Prostate gland (tissue), 2 donors: ENCODE data around the gene CYB5RL. TPM values are rescaled to one million over a fixed set of nuclear protein-coding genes. Genes with fewer than 3 reads are reported as not detected.

Source experiments
- DNase-seq: peaks from one replicate; pipeline ENCODE4 v3.0.0-alpha.2; 2019; ENCODE audit warnings: low spot score
- H3K27ac ChIP-seq, 2 donors: fragments of 200-600 bp; sonication (generic); 2 replicates each; pipeline ENCODE4 v1.5.1; 2017 to 2019
- H3K27me3 ChIP-seq: fragments of 200-600 bp; sonication (generic); replicated peaks from 2 replicates; pipeline ENCODE4 v1.5.1; 2019; ENCODE audit not compliant: insufficient read depth
- H3K36me3 ChIP-seq, 2 donors: fragments of 200-600 bp; sonication (generic); 1 replicate in 1 of 2; 2 replicates in 1 of 2; pipeline versions ENCODE4 v1.5.1 to v1.8.1; 2017 to 2019
- H3K4me1 ChIP-seq: fragments of 200-600 bp; sonication (generic); replicated peaks from 2 replicates; pipeline ENCODE4 v1.5.1; 2019
- H3K4me3 ChIP-seq, 2 donors: fragments of 200-600 bp; sonication (generic); 2 replicates each; pipeline ENCODE4 v1.5.1; 2017 to 2019
- H3K9me3 ChIP-seq: fragments of 200-600 bp; sonication (generic); 2 replicates; pipeline ENCODE4 v1.5.1; 2017
- CTCF ChIP-seq, 4 experiments: fragments of 200-600 bp in 2 of 4; fragments of 450-650 bp in 2 of 4; sonication (generic) in 2 of 4; IDR thresholded peaks; 1 replicate in 3 of 4; 2 replicates in 1 of 4; pipeline ENCODE4 v1.5.1; 2016 to 2019; ENCODE audit warnings: antibody characterized with exemption in 4 of 4, mild to moderate bottlenecking in 2 of 4, moderate library complexity in 2 of 4
- POLR2A ChIP-seq: fragments of 450-650 bp; IDR thresholded peaks from one replicate; pipeline ENCODE4 v1.6.1; 2016; ENCODE audit warnings: antibody characterized with exemption, mild to moderate bottlenecking
- POLR2AphosphoS5 ChIP-seq: sonication (generic); formaldehyde crosslinking; IDR thresholded peaks from one replicate; pipeline ENCODE4 v1.6.1; 2017; ENCODE audit warnings: antibody characterized with exemption
- WGBS: methylation state at CpG from one replicate; pipeline ENCODE4 v1.1.5; 2018; 5-methylcytosine and 5-hydroxymethylcytosine counted together
- intact Hi-C: fragments of 100-400 bp; cut with DNase I; formaldehyde crosslinking; loops from one replicate; pipeline ENCODE4 v1.14.2; 2022
- total RNA-seq, 2 donors: library from RNA; depleted of rRNA; stranded (reverse); fragments of >200 nt; gene quantifications; one replicate each; pipeline ENCODE4 v1.1.0, GENCODE V29; 2016

The CYB5RL gene
- total RNA-seq, 2 donors from 2014 or later, result 6.3 to 10.9 TPM

GRCh38 chr1:54199151-54199764 is 572 bp downstream of the CYB5RL start:
- Histone ChIP-seq H3K36me3 (no peaks in the 10 kb centered on the region), H3K4me1 (peaks cover 3% of the 10 kb centered on the region), H3K4me3 (peak overlapping the region; percentile 72 to 75), H3K27ac (peak overlapping the region; percentile 49 to 72), H3K9me3 (no peaks in the 10 kb centered on the region), H3K27me3 (no peaks in the 10 kb centered on the region)
- no peak for DNase-seq
- TF ChIP-seq POLR2A (no peak), CTCF (IDR thresholded peaks at IDR 0.05) (no peak), POLR2AphosphoS5 (no peak)
- intact Hi-C loops, result no loop called here
- WGBS, result 15% methylated on average over 17 of the region's 17 CpGs

GRCh38 chr1:54193453-54193852 is 6.4 kb downstream of the CYB5RL start:
- no peaks in the 10 kb centered on the region for H3K9me3 ChIP-seq
- H3K27ac ChIP-seq, result no peak overlapping the region
- H3K36me3 ChIP-seq, result no peaks in the 10 kb centered on the region
- no peaks in the 10 kb centered on the region for H3K4me1 ChIP-seq
- 89% methylated on average over 5 of the region's 5 CpGs for WGBS
- TF ChIP-seq POLR2A (no peak), CTCF (IDR thresholded peaks at IDR 0.05) (no peak), POLR2AphosphoS5 (no peak)
- no peak for DNase-seq
- H3K4me3 ChIP-seq, result no peak overlapping the region
- intact Hi-C loops, result no loop called here
- no peaks in the 10 kb centered on the region for H3K27me3 ChIP-seq

GRCh38 chr1:54191525-54191924 is 8.3 kb downstream of the CYB5RL start:
- no peak for TF ChIP-seq CTCF (IDR thresholded peaks at IDR 0.05)
- no peak for TF ChIP-seq POLR2A
- no peak for TF ChIP-seq POLR2AphosphoS5

GRCh38 chr1:54190526-54190925 is 9.3 kb downstream of the CYB5RL start:
- H3K4me1 ChIP-seq, result no peaks in the 10 kb centered on the region
- no peak overlapping the region for H3K27ac ChIP-seq
- 93% methylated on average over 9 of the region's 9 CpGs for WGBS
- no peaks in the 10 kb centered on the region for H3K27me3 ChIP-seq
- TF ChIP-seq POLR2A, result no peak
- TF ChIP-seq POLR2AphosphoS5, result no peak
- TF ChIP-seq CTCF (IDR thresholded peaks at IDR 0.05), result no peak
- H3K9me3 ChIP-seq, result no peaks in the 10 kb centered on the region
- no peak overlapping the region for H3K4me3 ChIP-seq
- intact Hi-C loops, result no loop called here
- no peak for DNase-seq
- no peaks in the 10 kb centered on the region for H3K36me3 ChIP-seq

More at GRCh38 chr1:54191525-54191924, 8.3 kb downstream of the CYB5RL start:
- Histone ChIP-seq H3K4me1 (no peaks in the 10 kb centered on the region), H3K27ac (no peak overlapping the region), H3K27me3 (no peaks in the 10 kb centered on the region), H3K4me3 (no peak overlapping the region), H3K9me3 (no peaks in the 10 kb centered on the region), H3K36me3 (no peaks in the 10 kb centered on the region)
- no peak for DNase-seq
- intact Hi-C loops, result no loop called here
- 100% methylated on average over 1 of the region's 1 CpG for WGBS

- TF ChIP-seq POLR2AphosphoS5 (no peak), POLR2A (no peak), CTCF (IDR thresholded peaks at IDR 0.05) (no peak)
- Histone ChIP-seq H3K36me3 (no peaks in the 10 kb centered on the region), H3K27ac (no peak overlapping the region), H3K4me3 (no peak overlapping the region), H3K9me3 (no peaks in the 10 kb centered on the region), H3K27me3 (no peaks in the 10 kb centered on the region), H3K4me1 (no peaks in the 10 kb centered on the region)
- DNase-seq, result no peak
- WGBS, result 84% methylated on average over 1 of the region's 1 CpG
- intact Hi-C loops, result no loop called here
These were observed 11.5 kb downstream of the CYB5RL start for GRCh38 chr1:54188291-54188690.
